Mesenchymal stem cell (in vitro differentiated cells and primary cell): ENCODE data around the gene SYT12.
"Not testable (repeated sequence)": the region's sequence is repeated elsewhere in the genome, so short reads cannot be mapped to it uniquely, and the experiment has no call there.

Source experiments
- DNase-seq: peaks from one replicate; pipeline ENCODE4 v3.0.0-alpha.2; 2013
- H2AFZ ChIP-seq: one replicate; pipeline ENCODE4 v1.6.1; 2013; ENCODE audit warnings: low read depth, mild to moderate bottlenecking, control low read depth, inconsistent platforms, low read length, moderate library complexity
- H2AK5ac ChIP-seq: 2 replicates; pipeline ENCODE4 v1.6.1; 2013; ENCODE audit warnings: low read length, moderate library complexity, mild to moderate bottlenecking, inconsistent platforms; ENCODE audit not compliant: severe bottlenecking
- H2BK120ac ChIP-seq: one replicate; pipeline ENCODE4 v1.6.1; 2013; ENCODE audit warnings: low read depth, mild to moderate bottlenecking, inconsistent platforms, low read length, moderate library complexity
- H2BK12ac ChIP-seq, 2 experiments: one replicate each; pipeline ENCODE4 v1.6.1; 2013; ENCODE audit warnings: inconsistent platforms in 2 of 2, low read length in 2 of 2, mild to moderate bottlenecking in 2 of 2, moderate library complexity in 2 of 2, control low read depth in 1 of 2
- H2BK15ac ChIP-seq: one replicate; pipeline ENCODE4 v1.6.1; 2013; ENCODE audit warnings: mild to moderate bottlenecking, low read depth, inconsistent platforms; ENCODE audit not compliant: poor library complexity, severe bottlenecking
- H2BK5ac ChIP-seq: 2 replicates; pipeline ENCODE4 v1.6.1; 2013; ENCODE audit warnings: low read depth, mild to moderate bottlenecking, low read length, control low read depth, inconsistent platforms; ENCODE audit not compliant: poor library complexity, severe bottlenecking
- H3K14ac ChIP-seq, 2 experiments: one replicate each; pipeline ENCODE4 v1.6.1; 2013; ENCODE audit warnings: inconsistent platforms in 2 of 2, low read length in 2 of 2, control low read depth in 1 of 2, mild to moderate bottlenecking in 1 of 2, moderate library complexity in 1 of 2
- H3K18ac ChIP-seq, 2 experiments: one replicate each; pipeline ENCODE4 v1.6.1; 2013; ENCODE audit warnings: inconsistent platforms in 2 of 2, low read length in 2 of 2, control low read depth in 1 of 2, low read depth in 1 of 2, mild to moderate bottlenecking in 1 of 2
- H3K23ac ChIP-seq, 2 experiments: one replicate each; pipeline ENCODE4 v1.6.1; 2013; ENCODE audit warnings: inconsistent platforms in 2 of 2, low read length in 2 of 2, mild to moderate bottlenecking in 2 of 2, moderate library complexity in 2 of 2, control low read depth in 1 of 2
- H3K27ac ChIP-seq: 2 replicates; pipeline ENCODE4 v1.5.1; 2013; ENCODE audit warnings: mild to moderate bottlenecking, moderate library complexity, low read length, control low read depth, inconsistent platforms; ENCODE audit not compliant: poor library complexity, severe bottlenecking
- H3K27me3 ChIP-seq, 2 experiments: 2 replicates each; pipeline versions ENCODE4 v1.6.1 to v1.7.0; 2013; ENCODE audit warnings: low read length in 2 of 2, mild to moderate bottlenecking in 2 of 2, moderate library complexity in 2 of 2, control low read depth in 1 of 2, inconsistent platforms in 1 of 2; ENCODE audit not compliant: control insufficient read depth in 1 of 2, insufficient read depth in 1 of 2
- H3K36me3 ChIP-seq, 2 experiments: 2 replicates each; pipeline versions ENCODE4 v1.6.1 to v1.7.0; 2013; ENCODE audit warnings: low read length in 2 of 2, control low read depth in 1 of 2, inconsistent platforms in 1 of 2, low read depth in 1 of 2, mild to moderate bottlenecking in 1 of 2; ENCODE audit not compliant: insufficient read depth in 2 of 2, control insufficient read depth in 1 of 2
- H3K4ac ChIP-seq, 2 experiments: one replicate each; pipeline ENCODE4 v1.6.1; 2013; ENCODE audit warnings: inconsistent platforms in 2 of 2, low read length in 2 of 2, mild to moderate bottlenecking in 2 of 2, moderate library complexity in 2 of 2, control low read depth in 1 of 2, low read depth in 1 of 2
- H3K4me1 ChIP-seq: 2 replicates; pipeline ENCODE4 v1.6.1; 2013; ENCODE audit warnings: low read depth, low read length, control low read depth; ENCODE audit not compliant: control insufficient read depth, insufficient read depth
- H3K4me2 ChIP-seq: 2 replicates; pipeline ENCODE4 v1.6.1; 2013; ENCODE audit warnings: low read length, mild to moderate bottlenecking, inconsistent platforms; ENCODE audit not compliant: poor library complexity, severe bottlenecking
- H3K4me3 ChIP-seq, 2 experiments: 2 replicates each; pipeline versions ENCODE4 v1.5.1 to v1.7.0; 2013; ENCODE audit warnings: low read length in 2 of 2, mild to moderate bottlenecking in 2 of 2, control low read depth in 1 of 2, low read depth in 1 of 2; ENCODE audit not compliant: insufficient read depth in 1 of 2
- H3K79me1 ChIP-seq: replicated peaks from 2 replicates; pipeline ENCODE4 v1.6.1; 2013; ENCODE audit warnings: mild to moderate bottlenecking, control low read depth, low read length, inconsistent platforms; ENCODE audit not compliant: poor library complexity, severe bottlenecking
- H3K9ac ChIP-seq: 2 replicates; pipeline ENCODE4 v1.7.0; 2013; ENCODE audit warnings: mild to moderate bottlenecking, low read length, moderate library complexity
- H3K9me3 ChIP-seq: 2 replicates; pipeline ENCODE4 v1.7.0; 2013; ENCODE audit warnings: mild to moderate bottlenecking, low read length; ENCODE audit not compliant: control insufficient read depth
- H4K8ac ChIP-seq: one replicate; pipeline ENCODE4 v1.6.1; 2013; ENCODE audit warnings: inconsistent platforms, mild to moderate bottlenecking, low read length, moderate library complexity
- H4K91ac ChIP-seq: one replicate; pipeline ENCODE4 v1.6.1; 2013; ENCODE audit warnings: mild to moderate bottlenecking, low read length, inconsistent platforms
- WGBS: methylation state at CpG from one replicate; pipeline ENCODE4 v1.1.7; 2013; ENCODE audit warnings: mixed read lengths; 5-methylcytosine and 5-hydroxymethylcytosine counted together

SYT12 gene

GRCh38 chr11:66988741-66989140, 34.2 kb upstream of the SYT12 start:
- H2AFZ ChIP-seq, H3K4me1 ChIP-seq, H3K27ac ChIP-seq, H2BK120ac ChIP-seq, H3K14ac ChIP-seq, H2BK15ac ChIP-seq, H3K23ac ChIP-seq, H3K18ac ChIP-seq, H2AK5ac ChIP-seq, H2BK5ac ChIP-seq, H2BK12ac ChIP-seq, H3K27me3 ChIP-seq, H3K9ac ChIP-seq, H3K4ac ChIP-seq, H3K4me3 ChIP-seq, H3K9me3 ChIP-seq, DNase-seq, H3K4me2 ChIP-seq, H3K36me3 ChIP-seq, H4K91ac ChIP-seq, H3K79me1 ChIP-seq, H4K8ac ChIP-seq: not testable (repeated sequence)
- WGBS, result 98% methylated on average over 23 of the region's 28 CpGs

- WGBS, result 95% methylated on average over 8 of the region's 9 CpGs
- not testable (repeated sequence) for H2AFZ ChIP-seq, H3K4ac ChIP-seq, H3K27ac ChIP-seq, H3K4me2 ChIP-seq, DNase-seq, H3K4me1 ChIP-seq, H3K18ac ChIP-seq, H3K9ac ChIP-seq, H3K79me1 ChIP-seq, H2BK15ac ChIP-seq, H3K23ac ChIP-seq, H4K8ac ChIP-seq, H2AK5ac ChIP-seq, H3K27me3 ChIP-seq, H2BK5ac ChIP-seq, H4K91ac ChIP-seq, H3K9me3 ChIP-seq, H3K4me3 ChIP-seq, H3K14ac ChIP-seq, H3K36me3 ChIP-seq, H2BK12ac ChIP-seq, H2BK120ac ChIP-seq
Measured at GRCh38 chr11:66989360-66989759, 33.6 kb upstream of the SYT12 start.

GRCh38 chr11:66992041-66992440, 30.9 kb upstream of the SYT12 start:
- Histone ChIP-seq H2AK5ac (no peak overlapping the region), H2BK15ac (no peak overlapping the region), H2AFZ (no peak overlapping the region), H3K14ac (no peak overlapping the region), H3K23ac (no peak overlapping the region), H2BK120ac (no peak overlapping the region), H3K79me1 (no peaks in the 10 kb centered on the region), H2BK12ac (no peak overlapping the region), H2BK5ac (no peak overlapping the region), H3K27ac (no peak overlapping the region), H4K91ac (no peak overlapping the region), H3K9ac (no peak overlapping the region), H3K36me3 (no peaks in the 10 kb centered on the region), H4K8ac (no peak overlapping the region), H3K4ac (no peak overlapping the region), H3K27me3 (no peaks in the 10 kb centered on the region), H3K9me3 (no peaks in the 10 kb centered on the region), H3K18ac (no peak overlapping the region), H3K4me3 (no peak overlapping the region), H3K4me1 (peaks cover 6% of the 10 kb centered on the region), H3K4me2 (no peak overlapping the region)
- DNase-seq, result no peak
- WGBS, result no CpG with 5 or more reads among the region's 2 CpGs

- Histone ChIP-seq H3K4me3 (no peak overlapping the region), H3K4ac (no peak overlapping the region), H3K36me3 (no peaks in the 10 kb centered on the region), H3K79me1 (no peaks in the 10 kb centered on the region), H3K18ac (peak overlapping the region; percentile 49 to 58), H2BK15ac (no peak overlapping the region), H4K91ac (no peak overlapping the region), H3K4me2 (no peak overlapping the region), H3K9me3 (no peaks in the 10 kb centered on the region), H2BK120ac (no peak overlapping the region), H3K27ac (no peak overlapping the region), H3K4me1 (peaks cover 2% of the 10 kb centered on the region), H3K23ac (no peak overlapping the region), H2AFZ (no peak overlapping the region), H2BK12ac (peak overlapping the region in 1 of 2 experiments; percentile 78), H4K8ac (peak overlapping the region; percentile 76), H3K9ac (no peak overlapping the region), H3K14ac (no peak overlapping the region), H2AK5ac (no peak overlapping the region), H2BK5ac (no peak overlapping the region), H3K27me3 (no peaks in the 10 kb centered on the region)
- peak; percentile 82 for DNase-seq
- 56% methylated on average over 8 of the region's 8 CpGs for WGBS
Measured at GRCh38 chr11:66996609-66997273, 26.2 kb upstream of the SYT12 start.
